IPS DF 19.7 (cell line): ENCODE results near the gene ARHGEF7.

Source experiments
- DNase-seq: peaks from one replicate; pipeline ENCODE4 v3.0.0-alpha.2; 2013; ENCODE audit warnings: low read depth, low spot score

The ARHGEF7 gene

GRCh38 chr13:111110054-111110453 is 5.1 kb upstream of the ARHGEF7 start:
- DNase-seq: no peak

- DNase-seq: no peak
Observed at GRCh38 chr13:111111376-111111937, 3.7 kb upstream of the ARHGEF7 start.

- no peak for DNase-seq
Observed at GRCh38 chr13:111112196-111112595, 2.9 kb upstream of the ARHGEF7 start.

GRCh38 chr13:111114362-111115060 is 599 bp upstream of the ARHGEF7 start:
- no peak for DNase-seq

GRCh38 chr13:111115965-111116521 is 933 bp downstream of the ARHGEF7 start:
- no peak for DNase-seq

- DNase-seq: no peak
Observed at GRCh38 chr13:111116856-111117255, 1.7 kb downstream of the ARHGEF7 start.

- DNase-seq: no peak
Observed at GRCh38 chr13:111117289-111117688, 2.2 kb downstream of the ARHGEF7 start.

- no peak for DNase-seq
Observed at GRCh38 chr13:111117961-111118360, 2.9 kb downstream of the ARHGEF7 start.

- DNase-seq: no peak
Observed at GRCh38 chr13:111118898-111119607, 3.9 kb downstream of the ARHGEF7 start.

GRCh38 chr13:111119966-111120365 is 4.9 kb downstream of the ARHGEF7 start:
- DNase-seq: no peak

GRCh38 chr13:111120422-111120821 is 5.3 kb downstream of the ARHGEF7 start:
- no peak for DNase-seq

GRCh38 chr13:111120913-111121312 is 5.8 kb downstream of the ARHGEF7 start:
- DNase-seq: no peak

- no peak for DNase-seq
Observed at GRCh38 chr13:111121506-111121905, 6.4 kb downstream of the ARHGEF7 start.

GRCh38 chr13:111122056-111122455 is 6.9 kb downstream of the ARHGEF7 start:
- DNase-seq: no peak

GRCh38 chr13:111122631-111123030 is 7.5 kb downstream of the ARHGEF7 start:
- no peak for DNase-seq

- no peak for DNase-seq
Observed at GRCh38 chr13:111123221-111123620, 8.1 kb downstream of the ARHGEF7 start.

GRCh38 chr13:111123649-111124048 is 8.5 kb downstream of the ARHGEF7 start:
- DNase-seq: no peak

GRCh38 chr13:111126509-111126908 is 11.4 kb downstream of the ARHGEF7 start:
- DNase-seq: no peak

- no peak for DNase-seq
Observed at GRCh38 chr13:111129465-111130115, 14.5 kb downstream of the ARHGEF7 start.

- no peak for DNase-seq
Observed at GRCh38 chr13:111130116-111130508, 15.0 kb downstream of the ARHGEF7 start.

- DNase-seq: no peak
Observed at GRCh38 chr13:111131048-111131447, 15.9 kb downstream of the ARHGEF7 start.

- no peak for DNase-seq
Observed at GRCh38 chr13:111131611-111132010, 16.5 kb downstream of the ARHGEF7 start.
